ENCODE measurements around the gene KCNJ14.

The KCNJ14 gene

DNA sequence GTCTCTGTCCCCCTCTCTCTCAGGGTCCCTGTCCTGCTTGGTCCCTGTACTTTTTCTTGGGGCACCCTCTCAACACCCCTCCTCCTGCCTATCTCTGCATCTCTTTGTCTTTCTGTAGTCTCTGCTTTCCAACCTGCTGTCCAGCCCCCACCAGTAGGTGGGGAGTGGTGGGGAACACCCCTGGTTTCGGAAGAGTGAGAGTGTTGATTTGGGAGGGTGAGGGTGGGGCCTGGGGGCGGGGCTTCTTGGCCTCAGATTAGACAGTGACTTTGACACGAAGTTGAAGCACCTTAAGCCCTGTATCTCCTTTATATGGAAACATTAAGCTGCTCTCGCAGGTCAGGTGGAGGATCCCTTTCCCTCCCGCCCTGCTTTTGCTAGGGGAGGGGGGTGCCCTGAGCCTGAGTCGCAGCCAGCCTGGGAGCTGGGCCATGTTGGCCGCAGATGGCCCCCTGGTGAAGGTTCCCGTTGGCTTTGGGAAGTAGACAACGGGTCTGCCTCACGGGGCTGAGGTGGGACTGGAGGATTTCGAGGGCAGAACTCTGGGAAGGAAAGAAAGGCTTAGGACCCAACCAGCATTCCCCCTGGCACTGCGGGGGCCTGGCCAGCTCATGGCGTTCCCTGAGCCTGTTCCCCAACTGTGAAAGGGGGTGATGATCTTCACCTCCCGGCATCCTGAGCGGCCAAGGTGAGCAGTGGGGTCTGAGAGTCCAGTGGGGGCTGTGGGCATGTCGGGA, at the start of gene KCNJ14:
Gene KCNJ14, plus strand, starts transcription at position 404 of the 737 bp plus-strand sequence. CDS start 6,151 bp downstream, outside the sequence.
- no peak for DNase-seq

- DNase-seq: no peak
Observed at GRCh38 chr19:48405850-48406249, 49.5 kb upstream of the KCNJ14 start.

- DNase-seq: no peak
Observed at GRCh38 chr19:48413879-48414587, 41.3 kb upstream of the KCNJ14 start.

GRCh38 chr19:48415395-48415794, 40.0 kb upstream of the KCNJ14 start:
- DNase-seq: no peak

- DNase-seq: no peak
Observed at GRCh38 chr19:48415806-48416221, 39.6 kb upstream of the KCNJ14 start.

DNA sequence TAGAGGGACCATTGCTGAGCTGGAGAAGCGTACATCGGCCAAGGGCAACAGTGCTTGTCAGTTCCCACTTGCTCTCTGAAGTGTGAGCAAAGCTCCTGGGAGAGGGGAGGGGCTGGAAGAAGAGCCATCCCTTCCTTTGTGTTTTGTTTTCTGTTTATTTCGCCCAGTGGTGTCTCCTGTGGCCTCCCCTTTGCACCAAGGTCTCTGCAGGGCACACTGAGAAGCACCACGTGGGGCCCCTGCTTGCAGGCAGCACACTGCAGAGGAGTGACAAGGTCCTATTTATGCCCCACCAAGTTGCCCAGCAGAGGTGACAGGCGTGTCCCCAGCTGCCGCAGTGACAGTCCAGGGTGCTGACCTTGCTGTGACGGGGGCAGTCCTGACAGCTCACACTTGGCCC, 38.0 kb upstream of the KCNJ14 start:
- no peak for DNase-seq

GRCh38 chr19:48418317-48419064, 36.9 kb upstream of the KCNJ14 start:
- no peak for DNase-seq

DNA sequence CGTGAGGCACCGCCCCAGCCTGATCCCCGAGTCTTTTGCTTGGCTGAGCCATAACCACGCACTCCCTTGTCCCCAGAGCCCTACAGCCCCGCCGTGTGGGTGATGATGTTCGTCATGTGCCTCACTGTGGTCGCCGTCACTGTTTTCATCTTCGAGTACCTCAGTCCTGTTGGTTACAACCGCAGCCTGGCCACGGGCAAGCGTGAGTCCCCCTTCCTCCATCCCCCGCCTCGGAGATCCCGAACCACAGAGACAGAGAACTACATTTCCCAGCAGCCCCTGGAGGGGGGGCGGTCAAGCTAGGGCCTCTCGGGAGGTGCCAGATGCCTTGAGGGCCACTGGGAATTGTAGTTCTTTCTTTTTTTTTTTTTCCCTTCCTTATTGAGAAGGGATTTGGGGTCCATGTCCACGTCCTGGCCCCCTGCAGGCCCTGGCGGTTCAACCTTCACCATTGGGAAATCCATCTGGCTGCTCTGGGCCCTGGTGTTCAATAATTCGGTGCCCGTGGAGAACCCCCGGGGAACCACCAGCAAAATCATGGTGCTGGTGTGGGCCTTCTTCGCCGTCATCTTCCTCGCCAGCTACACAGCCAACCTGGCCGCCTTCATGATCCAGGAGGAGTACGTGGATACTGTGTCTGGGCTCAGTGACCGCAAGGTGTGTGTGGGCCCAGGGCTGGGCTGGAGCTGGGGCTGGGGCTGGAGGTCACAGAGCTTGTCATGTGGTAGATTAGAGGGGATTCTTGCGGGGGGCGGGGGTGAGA, 36.0 kb upstream of the KCNJ14 start:
- DNase-seq: no peak

GRCh38 chr19:48421548-48421947, 33.8 kb upstream of the KCNJ14 start:
- DNase-seq: no peak

DNA sequence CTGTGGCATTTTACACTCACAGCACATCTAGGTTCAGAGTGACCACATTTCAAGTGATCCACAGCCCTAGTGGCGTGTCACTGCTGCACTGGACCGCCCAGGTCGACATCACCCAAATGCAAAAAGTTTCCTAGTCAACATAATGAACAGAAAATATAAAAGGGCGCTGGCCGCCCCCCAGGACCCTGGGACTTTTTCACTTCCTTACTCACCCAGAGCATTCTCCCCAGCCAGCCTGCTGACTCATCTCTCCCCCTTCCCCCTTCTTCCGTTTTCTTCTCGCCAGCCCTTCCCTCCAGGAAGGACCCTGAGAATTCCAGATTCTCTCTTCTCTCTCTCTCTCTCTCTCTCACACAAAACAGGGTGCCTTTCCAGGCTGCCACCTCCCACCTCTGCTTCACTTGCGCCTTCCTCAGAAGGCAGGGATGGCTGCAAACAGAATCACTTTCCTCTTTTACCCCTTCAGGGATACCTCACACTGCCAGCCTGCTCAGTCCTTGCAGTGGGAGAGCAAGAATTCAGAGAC, 30.6 kb upstream of the KCNJ14 start:
- DNase-seq: no peak

DNA sequence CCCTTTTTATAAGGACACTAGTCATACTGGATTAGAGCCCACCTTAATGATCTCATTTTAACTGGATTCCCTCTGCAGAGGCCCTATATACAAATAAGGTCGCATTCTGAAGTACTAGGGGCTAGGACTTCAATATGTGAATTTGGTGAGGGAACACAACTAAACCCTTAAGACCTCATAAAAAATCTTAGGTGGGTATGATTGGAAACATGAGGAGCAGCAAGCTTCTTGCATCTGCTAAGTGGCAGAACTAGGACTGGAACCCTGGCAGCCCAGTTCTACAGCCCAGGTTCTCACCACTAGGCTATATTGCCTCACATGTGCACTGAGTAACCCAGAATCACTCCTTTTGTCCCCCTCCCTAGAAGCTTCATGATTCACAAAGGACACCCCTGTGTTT, 26.7 kb upstream of the KCNJ14 start:
- DNase-seq: no peak

DNA sequence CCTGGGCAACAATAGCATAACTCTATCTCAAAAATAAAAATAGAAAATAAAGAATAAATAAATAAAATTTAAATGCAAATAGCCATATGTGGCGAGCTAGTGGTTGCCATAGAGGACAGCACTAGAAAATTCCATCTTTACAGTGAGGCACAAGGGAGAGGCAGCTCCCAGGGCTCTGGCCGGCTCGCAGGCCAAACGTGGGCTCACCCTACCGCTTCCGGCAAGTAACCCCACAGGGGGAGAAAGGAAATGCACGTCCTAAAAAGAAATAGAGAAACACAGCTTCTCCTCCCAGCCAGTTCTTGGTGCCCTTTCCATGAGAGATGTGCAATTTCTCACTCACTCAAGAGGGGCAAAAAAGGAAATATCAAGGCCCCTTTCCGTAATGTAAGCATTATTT, 22.0 kb upstream of the KCNJ14 start:
- no peak for DNase-seq

DNA sequence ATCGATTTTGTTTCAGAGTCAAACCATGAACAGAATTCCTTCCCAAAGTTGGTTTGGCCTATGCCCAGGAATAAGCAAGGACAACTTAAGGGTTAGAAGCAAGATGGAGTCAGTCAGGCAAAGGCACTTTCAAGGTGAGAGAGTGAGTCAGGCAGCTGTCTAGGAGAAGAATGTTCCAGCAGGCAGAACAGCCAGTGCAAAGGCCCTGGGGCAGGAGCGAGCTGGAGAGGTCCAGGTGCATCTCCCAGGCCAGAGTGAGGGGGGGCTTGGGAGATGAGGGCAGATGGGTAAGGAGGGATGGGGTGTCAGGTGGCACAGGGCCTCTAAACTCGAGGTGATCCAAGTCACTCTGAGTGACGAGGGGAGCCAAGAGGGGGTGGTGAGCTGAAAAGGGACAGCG, 18.8 kb upstream of the KCNJ14 start:
- no peak for DNase-seq

GRCh38 chr19:48441360-48442050, 13.9 kb upstream of the KCNJ14 start:
- DNase-seq: no peak

- no peak for DNase-seq
Observed at GRCh38 chr19:48442116-48443035, 13.0 kb upstream of the KCNJ14 start.

- no peak for DNase-seq
Observed at GRCh38 chr19:48443256-48443655, 12.1 kb upstream of the KCNJ14 start.

GRCh38 chr19:48443731-48444128, 11.6 kb upstream of the KCNJ14 start:
- DNase-seq: no peak

DNA sequence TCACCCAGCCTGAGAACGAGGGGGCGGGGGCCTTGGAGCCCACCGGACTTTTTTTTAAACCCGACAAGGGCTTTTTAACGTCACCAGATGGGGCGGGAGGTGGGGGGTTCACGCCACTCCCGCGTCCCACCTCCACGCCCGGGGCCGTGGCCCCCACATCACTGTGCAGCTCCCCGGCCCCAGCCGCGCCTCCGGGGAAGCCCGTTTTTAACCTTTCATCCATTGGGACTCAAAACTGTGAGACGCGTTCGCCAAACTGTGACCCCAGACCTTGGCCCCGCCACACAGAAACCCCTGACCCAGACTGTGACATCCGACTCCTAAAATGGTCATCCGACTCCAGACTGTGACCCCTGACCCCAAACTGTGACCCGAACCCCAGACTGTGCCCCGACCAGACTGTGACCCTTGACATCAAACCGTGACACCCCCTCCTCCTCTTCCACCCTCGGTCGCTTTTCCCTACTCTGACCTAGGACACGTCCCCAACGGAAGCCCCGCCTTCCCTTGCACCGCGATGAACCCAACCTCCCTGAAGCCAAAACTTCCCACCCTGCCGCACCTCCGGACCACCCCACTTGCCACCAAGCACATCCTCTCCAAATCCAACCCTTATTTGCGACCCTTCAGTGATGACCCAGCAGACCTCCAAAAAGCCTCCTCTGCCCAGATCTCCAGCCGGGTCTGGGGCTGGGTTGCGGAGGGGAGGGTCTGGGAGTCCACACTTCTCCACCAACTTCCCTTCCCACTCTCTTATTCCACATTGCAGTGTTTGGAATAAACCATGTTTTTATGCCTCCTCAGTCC, 11.0 kb upstream of the KCNJ14 start:
- no peak for DNase-seq

- DNase-seq: no peak
Observed at GRCh38 chr19:48444936-48445200, 10.5 kb upstream of the KCNJ14 start.

GRCh38 chr19:48445256-48445605, 10.1 kb upstream of the KCNJ14 start:
- no peak for DNase-seq

Measured in cortex of kidney (tissue), 1 donor.